ENCODE data around the gene CTNNAL1. TPM values are rescaled to one million over a fixed set of nuclear protein-coding genes. Genes with fewer than 3 reads are reported as not detected.
"Not testable (repeated sequence)": the region's sequence is repeated elsewhere in the genome, so short reads cannot be mapped to it uniquely, and the experiment has no call there.

Gene CTNNAL1, protein sequence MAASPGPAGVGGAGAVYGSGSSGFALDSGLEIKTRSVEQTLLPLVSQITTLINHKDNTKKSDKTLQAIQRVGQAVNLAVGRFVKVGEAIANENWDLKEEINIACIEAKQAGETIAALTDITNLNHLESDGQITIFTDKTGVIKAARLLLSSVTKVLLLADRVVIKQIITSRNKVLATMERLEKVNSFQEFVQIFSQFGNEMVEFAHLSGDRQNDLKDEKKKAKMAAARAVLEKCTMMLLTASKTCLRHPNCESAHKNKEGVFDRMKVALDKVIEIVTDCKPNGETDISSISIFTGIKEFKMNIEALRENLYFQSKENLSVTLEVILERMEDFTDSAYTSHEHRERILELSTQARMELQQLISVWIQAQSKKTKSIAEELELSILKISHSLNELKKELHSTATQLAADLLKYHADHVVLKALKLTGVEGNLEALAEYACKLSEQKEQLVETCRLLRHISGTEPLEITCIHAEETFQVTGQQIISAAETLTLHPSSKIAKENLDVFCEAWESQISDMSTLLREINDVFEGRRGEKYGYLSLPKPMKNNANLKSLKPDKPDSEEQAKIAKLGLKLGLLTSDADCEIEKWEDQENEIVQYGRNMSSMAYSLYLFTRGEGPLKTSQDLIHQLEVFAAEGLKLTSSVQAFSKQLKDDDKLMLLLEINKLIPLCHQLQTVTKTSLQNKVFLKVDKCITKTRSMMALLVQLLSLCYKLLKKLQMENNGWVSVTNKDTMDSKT
- total RNA-seq: 10 to 100 TPM; 24.4 to 25.7 TPM

DNA sequence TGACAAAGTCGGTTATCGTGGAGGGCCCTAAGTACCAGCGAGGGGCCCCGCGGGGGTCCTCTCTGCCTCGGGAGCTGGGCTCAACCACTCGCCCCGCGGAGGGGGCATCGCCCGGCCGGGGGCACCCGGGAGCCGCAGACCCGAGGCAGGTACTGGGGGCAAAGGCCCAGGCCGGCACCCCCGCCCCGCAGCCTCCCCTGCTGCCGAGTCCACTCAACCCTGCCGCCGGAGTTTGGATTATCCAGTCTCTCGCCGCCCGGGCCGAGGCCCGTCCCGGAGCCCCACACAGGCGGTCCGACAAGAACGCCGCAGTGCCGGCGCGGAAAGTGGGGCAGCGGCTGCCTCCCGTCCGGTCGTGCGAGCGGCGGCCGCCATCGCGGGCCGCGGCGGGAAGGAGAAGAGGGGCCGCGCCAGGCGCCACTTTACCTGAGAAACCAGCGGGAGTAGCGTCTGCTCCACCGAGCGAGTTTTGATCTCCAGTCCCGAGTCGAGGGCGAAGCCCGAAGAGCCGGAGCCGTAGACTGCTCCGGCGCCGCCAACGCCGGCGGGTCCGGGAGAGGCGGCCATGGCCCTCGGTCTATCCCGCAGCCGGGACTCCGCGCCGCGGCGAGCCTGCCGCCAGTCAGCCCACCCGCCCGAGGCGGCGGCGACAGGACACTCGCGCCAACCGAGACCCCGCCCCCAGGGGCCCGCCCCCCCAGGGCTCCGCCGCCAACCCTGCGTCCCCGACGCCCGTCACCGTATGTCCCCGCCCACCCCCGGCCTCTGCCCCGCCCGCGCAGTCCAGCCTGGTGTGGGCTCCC lies at the start of gene CTNNAL1:
CTNNAL1 (minus strand) TSS at position 624 of the 803 bp plus-strand sequence; CDS start at position 567, 57 bp downstream.
- Mint-ChIP-seq H3K27me3 (no peaks in the 10 kb centered on the region), H3K36me3 (ENCODE audit: low read depth) (peaks cover 5% of the 10 kb centered on the region), H3K4me3 (peak within 1 kb of the TSS; percentile 98), H3K9me3 (no peaks in the 10 kb centered on the region), H3K27ac (peak within 1 kb of the TSS; percentile 97), H3K4me1 (peaks cover 23% of the 10 kb centered on the region)
- ATAC-seq (replicated peaks): peak; percentile 77

DNA sequence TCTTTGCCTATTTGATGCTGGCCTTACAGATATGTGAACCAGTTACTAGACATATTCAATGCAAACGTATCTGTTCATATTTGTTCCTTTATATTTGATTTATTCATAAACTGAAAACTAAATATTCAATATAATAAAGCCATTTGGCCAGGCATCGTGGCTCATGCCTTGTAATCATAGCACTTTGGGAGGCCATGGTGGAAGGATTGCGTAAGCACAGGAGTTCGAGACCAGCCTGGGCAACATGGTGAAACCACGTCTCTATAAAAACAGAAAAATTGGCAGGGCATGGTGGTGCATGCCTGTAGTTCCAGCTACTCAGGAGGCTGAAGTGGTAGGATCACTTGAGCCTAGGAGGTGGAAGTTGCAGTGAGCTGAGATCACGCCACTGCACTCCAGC lies 49.2 kb upstream of the CTNNAL1 start:
- Mint-ChIP-seq H3K4me1 (no peaks in the 10 kb centered on the region), H3K9me3 (no peaks in the 10 kb centered on the region), H3K4me3 (no peak overlapping the region), H3K27me3 (no peaks in the 10 kb centered on the region), H3K36me3 (ENCODE audit: low read depth) (peaks cover 74% of the 10 kb centered on the region), H3K27ac (no peak overlapping the region)
- no peak for ATAC-seq (replicated peaks)

DNA sequence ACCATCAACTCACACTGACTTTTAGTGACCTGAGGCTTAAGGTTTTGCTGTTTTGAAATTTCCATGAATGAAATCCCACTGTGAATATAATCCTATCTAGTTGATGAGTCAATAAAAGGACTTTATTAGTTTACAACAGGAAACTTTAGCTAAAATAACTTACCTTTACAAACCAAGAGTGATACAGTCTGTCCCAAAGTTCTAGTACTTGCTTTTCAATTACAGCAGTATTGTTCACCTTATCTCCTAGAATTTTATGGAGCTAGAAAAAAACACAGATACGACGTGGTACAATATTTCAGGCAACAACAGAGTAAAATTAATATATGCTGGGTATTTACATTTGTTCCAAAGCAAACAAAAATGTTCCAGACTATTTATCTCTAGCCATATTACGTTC lies 46.9 kb upstream of the CTNNAL1 start:
- Mint-ChIP-seq H3K4me1 (peaks cover 1% of the 10 kb centered on the region), H3K9me3 (no peaks in the 10 kb centered on the region), H3K36me3 (ENCODE audit: low read depth) (peaks cover 87% of the 10 kb centered on the region), H3K27ac (no peak overlapping the region), H3K4me3 (no peak overlapping the region), H3K27me3 (no peaks in the 10 kb centered on the region)
- no peak for ATAC-seq (replicated peaks)

DNA sequence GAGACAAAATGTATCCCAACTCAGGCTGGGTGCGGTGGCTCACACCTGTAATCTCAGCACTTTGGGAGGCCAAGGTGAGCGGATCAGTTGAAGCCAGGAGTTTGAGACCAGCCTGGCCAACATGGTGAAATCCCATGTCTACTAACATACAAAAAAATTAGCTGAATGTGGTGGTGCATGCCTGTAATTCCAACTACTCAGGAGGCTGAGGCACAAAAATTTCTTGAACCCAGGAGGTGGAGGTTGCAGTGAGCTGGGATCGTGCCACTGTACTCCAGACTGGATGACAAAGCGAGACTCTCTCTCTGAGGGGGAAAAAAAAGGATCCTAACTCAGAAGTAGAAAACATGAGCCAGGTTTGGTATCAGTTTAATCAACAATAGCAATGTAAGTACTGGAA lies 39.8 kb upstream of the CTNNAL1 start:
- H3K9me3 Mint-ChIP-seq, H3K4me3 Mint-ChIP-seq: not testable (repeated sequence)
- H3K36me3 Mint-ChIP-seq (ENCODE audit: low read depth): peaks cover 95% of the 10 kb centered on the region

DNA sequence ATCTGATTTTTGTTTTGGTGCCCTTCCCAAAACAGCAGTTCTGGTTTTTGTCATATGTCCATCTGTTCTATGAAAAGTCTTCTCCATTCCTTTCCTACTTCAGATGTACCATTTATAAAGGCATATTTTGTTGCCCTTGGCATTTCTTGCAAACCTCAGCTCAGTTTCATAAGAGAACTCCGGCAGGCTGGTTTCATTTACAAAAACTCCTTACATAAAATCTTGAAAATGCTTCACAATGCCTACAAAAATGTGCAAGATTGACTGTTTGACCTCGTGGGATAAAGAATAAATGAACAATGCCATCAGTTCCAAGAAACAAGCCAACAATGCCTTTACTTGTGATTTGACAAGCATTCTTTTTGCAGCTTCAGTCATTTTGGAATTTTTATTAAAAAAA lies 39.1 kb upstream of the CTNNAL1 start:
- H3K36me3 Mint-ChIP-seq (ENCODE audit: low read depth): peaks cover 97% of the 10 kb centered on the region
- H3K27me3 Mint-ChIP-seq: no peaks in the 10 kb centered on the region
- H3K4me1 Mint-ChIP-seq: peaks cover 3% of the 10 kb centered on the region
- H3K4me3 Mint-ChIP-seq: no peak overlapping the region
- no peak for ATAC-seq (replicated peaks)
- no peaks in the 10 kb centered on the region for H3K9me3 Mint-ChIP-seq
- H3K27ac Mint-ChIP-seq: no peak overlapping the region

More for the DNA sequence above, 39.8 kb upstream of the CTNNAL1 start:
- not testable (repeated sequence) for ATAC-seq (replicated peaks); H3K4me1 Mint-ChIP-seq; H3K27ac Mint-ChIP-seq; H3K27me3 Mint-ChIP-seq

DNA sequence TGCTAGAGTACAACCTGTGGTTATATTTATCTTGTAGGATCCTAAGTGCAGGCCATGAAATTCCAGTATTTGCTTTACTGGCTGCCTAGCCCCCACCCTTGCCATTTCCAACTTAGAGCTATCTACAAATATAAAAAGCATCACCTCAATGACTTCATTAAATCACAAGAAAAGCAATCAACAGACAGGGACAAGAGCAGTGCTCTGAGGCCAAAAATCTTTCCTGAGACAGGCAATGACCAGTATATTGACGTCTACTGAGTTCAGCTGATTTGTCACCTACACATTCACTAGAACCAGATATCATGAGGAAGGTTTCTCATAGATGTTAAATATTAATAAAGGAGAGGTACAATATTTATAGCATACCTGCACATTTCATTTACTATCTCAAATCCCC lies 38.4 kb upstream of the CTNNAL1 start:
- H3K27ac Mint-ChIP-seq: peak overlapping the region; percentile 32
- H3K27me3 Mint-ChIP-seq: no peaks in the 10 kb centered on the region
- H3K9me3 Mint-ChIP-seq: no peaks in the 10 kb centered on the region
- H3K4me3 Mint-ChIP-seq: no peak overlapping the region
- ATAC-seq (replicated peaks): no peak
- H3K36me3 Mint-ChIP-seq (ENCODE audit: low read depth): peaks cover 97% of the 10 kb centered on the region
- H3K4me1 Mint-ChIP-seq: peaks cover 3% of the 10 kb centered on the region

DNA sequence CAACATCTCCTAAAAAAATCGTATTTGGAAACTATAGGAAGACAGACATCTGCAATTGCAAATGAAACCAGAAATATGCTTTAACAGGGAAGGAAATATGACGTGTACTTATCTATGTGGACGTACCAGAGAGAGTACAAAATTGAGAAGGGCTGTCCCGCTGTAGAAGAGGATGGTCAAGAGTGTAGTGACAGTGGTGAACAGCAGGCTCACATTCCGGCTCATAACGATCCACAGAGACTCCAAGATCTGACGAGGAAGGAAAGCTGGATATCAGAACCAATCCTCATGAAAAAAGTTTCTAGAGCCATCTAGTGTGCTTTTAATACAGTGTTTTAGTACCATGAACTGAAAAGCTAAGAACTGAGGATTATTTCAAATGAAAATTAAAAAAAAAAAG lies 37.1 kb upstream of the CTNNAL1 start:
- Mint-ChIP-seq H3K36me3 (ENCODE audit: low read depth) (peaks cover 93% of the 10 kb centered on the region), H3K9me3 (no peaks in the 10 kb centered on the region), H3K27me3 (no peaks in the 10 kb centered on the region), H3K27ac (no peak overlapping the region), H3K4me1 (peaks cover 3% of the 10 kb centered on the region), H3K4me3 (no peak overlapping the region)
- ATAC-seq (replicated peaks): no peak

DNA sequence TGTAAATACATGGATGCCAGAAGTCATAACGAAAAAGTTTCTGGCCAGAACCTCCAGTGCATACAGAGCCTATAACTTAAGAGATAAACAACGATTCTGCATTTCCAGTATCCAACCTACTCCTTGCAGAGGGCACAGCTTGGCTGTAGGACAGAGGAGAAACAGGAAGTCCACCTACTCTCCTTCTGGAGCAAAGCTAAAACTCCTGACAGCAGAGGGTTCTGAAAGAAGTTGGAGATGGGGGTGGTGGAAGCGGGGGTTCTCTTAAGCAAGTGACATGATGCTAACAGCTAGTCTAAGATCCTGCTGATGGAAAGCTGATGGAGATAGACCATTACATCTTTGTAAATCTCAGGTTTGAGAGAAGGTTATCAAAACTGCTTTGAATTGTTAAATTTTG lies 35.5 kb upstream of the CTNNAL1 start:
- Mint-ChIP-seq H3K36me3 (ENCODE audit: low read depth) (peaks cover 93% of the 10 kb centered on the region), H3K27ac (peak overlapping the region; percentile 32), H3K9me3 (peaks cover 4% of the 10 kb centered on the region), H3K4me1 (no peaks in the 10 kb centered on the region), H3K27me3 (no peaks in the 10 kb centered on the region), H3K4me3 (no peak overlapping the region)
- ATAC-seq (replicated peaks): no peak

DNA sequence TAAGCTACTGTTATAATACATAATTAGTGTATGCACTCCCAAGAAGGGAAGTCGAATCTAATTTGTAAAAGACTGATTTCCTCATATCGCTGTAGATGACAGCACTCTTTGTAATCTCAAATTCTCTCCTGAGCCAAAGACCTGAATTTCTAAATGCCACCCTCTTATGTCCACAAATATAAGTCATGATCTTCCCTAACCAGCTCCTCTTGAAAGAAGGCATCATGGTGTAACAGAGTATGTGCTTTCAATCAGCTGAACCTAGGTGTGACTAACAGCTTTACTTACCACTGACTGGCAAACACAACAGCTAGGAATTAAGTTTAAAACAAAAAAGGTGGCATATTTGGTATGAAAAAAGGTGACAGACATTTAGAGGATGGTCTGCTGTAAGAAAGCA lies 34.0 kb upstream of the CTNNAL1 start:
- H3K27ac Mint-ChIP-seq: no peak overlapping the region
- H3K4me3 Mint-ChIP-seq: no peak overlapping the region
- ATAC-seq (replicated peaks): no peak
- no peaks in the 10 kb centered on the region for H3K4me1 Mint-ChIP-seq
- peaks cover 93% of the 10 kb centered on the region for H3K36me3 Mint-ChIP-seq (ENCODE audit: low read depth)
- no peaks in the 10 kb centered on the region for H3K27me3 Mint-ChIP-seq
- H3K9me3 Mint-ChIP-seq: peaks cover 4% of the 10 kb centered on the region

DNA sequence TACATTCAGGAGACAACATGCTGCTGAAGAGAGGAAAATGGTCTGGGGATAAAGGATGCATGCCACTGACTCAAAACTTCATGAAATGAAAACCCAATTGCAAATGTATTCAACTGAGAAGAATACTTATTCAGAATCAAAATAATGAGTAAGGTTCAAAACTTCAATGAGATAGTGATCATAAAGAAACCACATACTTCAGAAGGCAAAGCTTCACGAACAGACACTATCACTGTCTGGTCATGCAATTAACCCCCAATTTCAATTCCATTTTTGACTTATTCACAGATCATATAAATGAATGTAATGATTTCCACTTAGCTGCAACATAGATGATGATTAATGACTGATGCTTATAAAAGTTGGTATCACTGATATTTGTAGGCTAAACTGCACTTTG lies 33.0 kb upstream of the CTNNAL1 start:
- Mint-ChIP-seq H3K4me1 (no peaks in the 10 kb centered on the region), H3K36me3 (ENCODE audit: low read depth) (peaks cover 86% of the 10 kb centered on the region), H3K27ac (no peak overlapping the region), H3K4me3 (no peak overlapping the region), H3K27me3 (no peaks in the 10 kb centered on the region), H3K9me3 (peaks cover 4% of the 10 kb centered on the region)
- ATAC-seq (replicated peaks): peak; percentile 31

DNA sequence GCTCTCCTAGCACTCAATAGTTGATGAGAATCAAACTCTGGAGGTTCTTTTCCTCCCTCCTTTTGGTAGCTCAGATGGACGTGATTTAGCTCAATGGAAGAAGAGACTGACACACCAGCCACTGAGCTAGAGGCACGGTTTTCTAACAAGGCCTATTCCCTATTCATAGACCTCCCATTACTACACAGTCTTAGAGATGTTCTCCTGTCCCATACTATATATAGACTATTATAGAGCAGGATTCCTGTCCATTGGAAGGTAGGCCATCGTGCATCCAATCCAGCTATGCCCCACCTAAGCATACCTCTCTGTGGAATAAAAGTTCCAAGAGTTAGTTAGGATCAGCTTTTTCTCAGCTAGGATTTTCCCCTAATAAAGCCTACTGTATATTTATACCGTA lies 30.3 kb upstream of the CTNNAL1 start:
- peaks cover 73% of the 10 kb centered on the region for H3K36me3 Mint-ChIP-seq (ENCODE audit: low read depth)
- peaks cover 4% of the 10 kb centered on the region for H3K9me3 Mint-ChIP-seq
- H3K27me3 Mint-ChIP-seq: no peaks in the 10 kb centered on the region
- no peak overlapping the region for H3K27ac Mint-ChIP-seq
- no peak for ATAC-seq (replicated peaks)
- no peak overlapping the region for H3K4me3 Mint-ChIP-seq
- H3K4me1 Mint-ChIP-seq: peaks cover 11% of the 10 kb centered on the region

DNA sequence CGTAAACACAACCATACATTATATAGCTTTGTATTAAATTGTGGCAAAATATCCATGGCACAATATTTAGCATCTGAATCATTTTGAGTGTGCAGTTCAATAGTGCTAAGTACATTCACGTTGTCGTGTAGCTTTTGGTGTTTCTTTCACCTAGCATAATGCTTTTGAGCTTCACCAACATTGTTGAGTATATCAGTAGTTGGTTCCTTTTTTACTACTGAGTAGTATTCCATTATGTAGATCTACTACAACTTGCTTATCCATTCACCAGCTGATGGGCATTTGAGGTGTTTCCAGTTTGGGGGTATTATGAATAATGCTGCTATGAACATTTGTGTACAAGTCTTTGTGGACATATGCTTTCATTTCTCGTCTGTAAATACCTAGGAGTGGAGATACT lies 27.3 kb upstream of the CTNNAL1 start:
- Mint-ChIP-seq H3K36me3 (ENCODE audit: low read depth) (peaks cover 73% of the 10 kb centered on the region), H3K9me3 (peaks cover 4% of the 10 kb centered on the region), H3K4me1 (peaks cover 12% of the 10 kb centered on the region), H3K4me3 (no peak overlapping the region), H3K27me3 (no peaks in the 10 kb centered on the region), H3K27ac (no peak overlapping the region)
- ATAC-seq (replicated peaks): no peak

DNA sequence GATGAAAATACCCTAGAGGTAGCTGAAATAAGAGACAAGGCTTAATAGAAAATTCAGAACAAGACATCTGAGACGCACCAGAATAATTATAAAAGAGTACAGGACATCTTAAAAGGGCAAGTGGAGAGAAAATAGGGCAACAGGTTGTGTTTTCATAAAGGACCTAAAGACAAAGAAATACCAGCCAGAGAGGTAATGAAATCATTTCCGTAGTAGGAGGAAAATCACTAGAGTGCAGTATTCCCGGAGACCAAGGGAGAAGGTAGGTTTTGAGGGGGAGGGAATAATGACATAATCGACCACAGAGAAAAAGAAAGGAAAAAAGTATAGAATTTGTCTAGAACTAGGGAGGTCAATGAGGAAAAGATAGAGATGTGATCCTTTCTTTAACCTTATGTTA lies 26.2 kb upstream of the CTNNAL1 start:
- Mint-ChIP-seq H3K27ac (no peak overlapping the region), H3K36me3 (ENCODE audit: low read depth) (peaks cover 72% of the 10 kb centered on the region), H3K27me3 (no peaks in the 10 kb centered on the region), H3K4me1 (peaks cover 12% of the 10 kb centered on the region), H3K4me3 (no peak overlapping the region), H3K9me3 (peaks cover 4% of the 10 kb centered on the region)
- no peak for ATAC-seq (replicated peaks)

DNA sequence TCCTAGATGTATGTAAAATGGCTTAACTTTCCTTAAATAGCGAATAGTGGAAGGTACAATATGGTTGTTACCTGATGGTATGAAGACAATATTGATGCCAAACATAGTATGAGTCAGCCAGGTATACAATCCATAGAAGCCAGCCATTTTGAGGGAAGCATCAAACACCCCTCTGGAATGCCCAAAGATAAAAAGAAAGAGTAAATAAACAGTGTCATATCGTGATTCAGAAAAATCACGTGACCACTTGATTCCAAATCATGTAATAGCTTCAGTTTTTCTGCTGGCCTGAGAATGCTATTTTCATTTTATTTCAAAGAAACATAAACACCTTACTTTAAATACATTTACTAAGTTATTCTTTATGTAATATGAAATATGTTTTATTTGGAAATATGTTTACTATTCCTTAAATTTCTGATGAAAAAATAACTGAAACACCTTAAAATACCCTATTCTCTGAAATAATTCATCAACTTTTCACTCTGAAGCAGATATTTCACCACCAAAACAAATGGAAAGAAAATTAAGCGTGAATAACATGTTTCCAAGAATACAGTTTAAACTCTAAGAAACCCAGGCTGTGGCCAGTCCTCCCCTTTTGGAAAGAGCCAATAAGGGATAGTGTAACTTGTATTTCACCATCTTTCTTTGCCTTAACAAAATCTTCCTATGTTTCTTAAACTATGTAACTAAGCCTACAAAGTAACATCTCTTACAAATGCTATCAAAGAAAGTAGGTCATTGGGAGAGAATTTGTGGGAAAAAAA lies 24.8 kb upstream of the CTNNAL1 start:
- no peak for ATAC-seq (replicated peaks)
- H3K27ac Mint-ChIP-seq: no peak overlapping the region
- no peaks in the 10 kb centered on the region for H3K9me3 Mint-ChIP-seq
- no peaks in the 10 kb centered on the region for H3K27me3 Mint-ChIP-seq
- peaks cover 72% of the 10 kb centered on the region for H3K36me3 Mint-ChIP-seq (ENCODE audit: low read depth)
- H3K4me1 Mint-ChIP-seq: peaks cover 12% of the 10 kb centered on the region
- H3K4me3 Mint-ChIP-seq: no peak overlapping the region

Measured in activated T-helper 17 cell treated with anti-CD3 and anti-CD28 coated beads, Interleukin-2, amount 50 U/mL, for 72 hours (primary cell).